A172 (cell line): ENCODE data around the gene ARHGAP4. TPM values are rescaled to one million over a fixed set of nuclear protein-coding genes. Genes with fewer than 3 reads are reported as not detected.

Experiments
- DNase-seq: peaks from one replicate; pipeline ENCODE4 v3.0.0-alpha.2; 2015; ENCODE audit warnings: low spot score
- total RNA-seq: library from RNA; depleted of rRNA; stranded (reverse); fragments of >200 nt; shearing (Covaris generic); gene quantifications from 2 replicates; pipeline ENCODE4 v1.2.3, GENCODE V29; 2014

Gene ARHGAP4
- total RNA-seq, 1 experiment from 2014 or later, result 1.3 TPM

DNA sequence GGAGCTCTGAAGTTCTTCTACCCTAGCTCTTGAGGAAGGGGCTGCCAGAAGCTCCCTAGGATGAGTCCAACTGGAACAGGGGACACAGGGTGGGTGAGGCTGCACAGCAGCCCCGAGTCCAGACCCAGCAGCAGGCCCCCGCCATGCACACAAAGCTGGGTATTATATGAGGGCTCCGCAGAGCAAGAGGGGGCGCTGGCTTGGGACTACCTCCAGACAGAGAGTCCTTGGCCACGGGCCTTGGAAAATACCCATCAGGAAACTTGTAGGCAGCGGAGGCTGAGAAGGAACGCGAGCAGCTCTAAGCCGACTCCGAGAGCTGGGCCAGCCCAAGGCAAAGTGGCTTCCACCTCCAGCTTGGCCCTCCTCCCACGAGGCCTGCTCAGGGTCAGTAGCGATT lies 37.5 kb upstream of the ARHGAP4 start:
- DNase-seq, result no peak

DNA sequence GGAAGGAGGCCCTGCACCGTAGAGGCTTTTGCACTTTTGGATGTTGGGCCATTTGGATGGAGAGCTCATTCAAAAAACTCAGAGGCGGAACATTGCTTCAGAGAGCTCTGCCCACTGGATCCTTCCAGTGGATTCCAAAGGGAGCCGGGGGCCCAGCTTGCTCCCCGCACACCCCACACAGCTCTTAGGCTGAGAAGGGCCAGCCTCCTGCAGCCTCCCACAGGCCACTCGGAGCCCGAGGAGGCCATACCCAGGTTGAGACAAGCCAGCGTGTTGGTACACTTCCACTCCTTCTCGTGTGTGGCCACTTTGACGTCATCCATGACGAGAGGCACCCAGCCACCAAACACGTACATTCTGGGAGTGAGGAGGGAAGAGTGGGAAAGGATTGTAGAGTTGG lies 35.2 kb upstream of the ARHGAP4 start:
- no peak for DNase-seq

DNA sequence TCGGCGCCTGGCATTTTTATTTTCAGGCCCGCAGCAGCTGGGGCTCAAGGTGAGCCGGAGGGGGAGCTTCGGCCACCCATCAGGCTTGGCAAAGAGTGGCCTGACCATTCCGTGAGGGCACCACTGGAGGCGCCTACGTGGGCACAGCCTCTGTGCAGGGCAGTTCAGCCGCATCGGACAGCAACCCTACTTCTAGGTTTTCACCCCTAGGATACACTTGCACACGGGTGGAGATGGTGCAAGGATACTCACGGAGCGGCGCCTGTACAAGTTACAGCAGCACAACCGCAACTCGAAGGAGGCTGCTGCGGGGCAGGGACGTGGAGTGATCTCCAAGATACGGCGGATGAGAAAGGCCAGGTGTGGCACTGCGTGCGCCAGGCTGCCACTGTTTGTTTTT lies 34.7 kb upstream of the ARHGAP4 start:
- no peak for DNase-seq

DNA sequence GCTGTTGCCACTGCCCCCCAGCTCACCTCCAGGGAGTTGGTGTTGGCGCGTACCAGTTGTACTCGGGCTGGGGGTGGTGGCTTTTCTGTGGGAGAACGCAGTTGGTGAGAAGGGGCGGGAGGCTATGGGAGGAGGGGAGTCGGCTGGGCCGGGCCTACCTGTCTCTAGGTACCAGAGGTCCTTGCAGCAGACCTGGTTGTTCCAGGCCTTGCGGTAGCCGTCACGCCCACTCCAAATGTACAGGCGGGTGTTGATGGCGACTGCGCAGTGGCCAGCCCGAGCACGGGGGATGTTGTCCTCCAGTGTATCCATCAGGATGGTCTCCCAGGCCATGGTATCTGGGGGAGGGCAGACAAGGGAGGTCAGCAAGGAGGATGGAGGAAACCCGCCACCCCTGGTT lies 34.0 kb upstream of the ARHGAP4 start:
- no peak for DNase-seq

DNA sequence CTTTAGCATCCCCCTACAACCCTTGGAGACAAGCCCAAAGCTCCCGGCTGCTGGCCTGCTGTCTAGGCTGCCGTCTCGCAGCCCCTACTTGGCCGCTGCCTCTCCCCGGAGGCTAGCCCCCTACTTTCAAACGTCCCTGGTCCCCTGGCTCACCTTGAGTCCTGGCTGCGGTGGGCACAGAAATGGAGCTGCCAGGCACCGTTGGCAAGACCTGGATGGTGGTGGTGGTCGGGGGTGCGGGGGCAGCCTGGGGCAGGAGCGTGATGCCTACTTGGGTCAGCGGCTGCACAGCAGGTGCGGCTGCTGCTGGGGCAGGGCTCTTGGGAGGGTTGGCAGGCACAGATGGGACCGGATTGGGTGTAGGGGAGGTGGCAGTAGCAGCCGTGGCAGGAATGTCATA lies 33.6 kb upstream of the ARHGAP4 start:
- no peak for DNase-seq

DNA sequence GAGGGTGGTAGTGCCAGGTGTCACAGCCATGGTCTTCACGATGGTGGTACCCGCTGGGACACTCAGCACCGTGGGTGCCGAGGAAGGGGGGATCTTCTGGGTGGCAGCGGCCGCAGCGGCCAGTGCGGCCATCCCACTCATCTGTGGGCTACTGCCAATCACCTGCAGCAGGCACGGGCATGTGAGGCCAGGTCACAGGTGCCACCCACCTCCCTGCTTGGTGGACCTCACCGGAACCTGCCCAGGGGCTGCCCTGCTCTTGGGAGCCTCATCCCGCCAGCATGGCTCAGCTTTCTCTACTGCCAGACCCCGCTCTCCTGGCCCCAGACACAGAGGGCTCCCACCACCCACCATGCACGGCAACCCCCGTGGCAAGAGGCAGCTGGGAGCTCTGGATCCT lies 32.5 kb upstream of the ARHGAP4 start:
- DNase-seq, result no peak

DNA sequence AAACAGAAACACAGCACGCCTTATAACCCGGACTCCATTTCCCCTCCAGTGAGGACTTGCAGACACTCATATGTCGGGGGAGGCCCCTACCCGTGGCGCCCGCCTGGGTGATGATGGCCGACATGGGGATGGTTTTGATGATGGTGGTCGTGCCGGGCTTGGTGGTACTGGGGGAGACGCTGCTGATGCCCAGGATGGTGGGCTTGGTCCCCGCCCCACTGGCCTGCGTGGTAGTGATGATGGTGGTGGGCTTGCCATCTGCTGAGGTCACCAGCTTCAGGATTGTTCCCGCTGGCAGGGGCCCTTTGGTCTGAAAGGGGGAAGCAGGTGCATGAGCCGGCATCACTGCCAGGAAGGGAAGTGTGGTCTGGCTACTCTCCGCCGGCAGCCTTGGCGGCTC lies 31.2 kb upstream of the ARHGAP4 start:
- no peak for DNase-seq

DNA sequence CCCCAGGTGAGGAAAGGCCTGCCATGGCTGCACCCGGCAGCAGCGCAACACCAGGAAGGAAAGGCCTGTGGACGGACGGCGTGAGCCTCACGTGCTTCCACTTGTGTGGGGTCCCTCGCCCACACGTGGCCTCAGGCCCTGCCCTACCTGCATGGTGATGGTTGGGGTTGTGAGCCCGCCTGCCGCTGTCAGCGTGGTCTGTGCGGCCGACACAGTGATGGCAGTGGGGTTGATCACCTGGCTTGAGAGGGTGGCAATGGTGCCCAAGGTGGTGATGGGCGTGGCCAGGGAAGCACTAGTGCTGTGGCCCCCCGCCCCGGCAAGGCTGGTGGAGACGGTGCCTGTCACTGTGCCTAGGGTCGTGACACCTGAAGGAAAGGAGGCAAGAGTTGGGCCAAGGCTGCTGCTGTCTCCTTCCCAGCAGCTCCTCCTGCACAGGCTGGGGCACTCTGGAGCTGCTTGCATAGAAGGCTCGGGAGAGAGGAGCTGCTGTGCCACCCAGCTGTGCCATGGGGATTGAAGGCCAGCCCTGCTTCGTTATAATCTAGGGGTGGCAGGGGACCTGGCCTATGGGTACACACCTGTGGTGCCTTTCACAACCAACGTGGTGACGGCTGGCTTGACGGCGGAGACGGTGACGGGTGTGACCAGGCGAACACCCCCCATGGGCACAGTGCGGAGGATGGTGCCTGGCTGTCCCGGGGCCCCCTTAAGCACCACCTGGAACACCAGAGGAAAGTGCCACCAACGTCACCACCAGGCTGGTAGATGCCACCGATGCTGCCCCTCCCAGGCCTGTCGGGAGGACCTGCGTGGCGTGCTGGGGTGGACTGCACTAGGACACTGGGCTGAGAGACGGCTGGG lies 30.2 kb upstream of the ARHGAP4 start:
- DNase-seq, result no peak

DNA sequence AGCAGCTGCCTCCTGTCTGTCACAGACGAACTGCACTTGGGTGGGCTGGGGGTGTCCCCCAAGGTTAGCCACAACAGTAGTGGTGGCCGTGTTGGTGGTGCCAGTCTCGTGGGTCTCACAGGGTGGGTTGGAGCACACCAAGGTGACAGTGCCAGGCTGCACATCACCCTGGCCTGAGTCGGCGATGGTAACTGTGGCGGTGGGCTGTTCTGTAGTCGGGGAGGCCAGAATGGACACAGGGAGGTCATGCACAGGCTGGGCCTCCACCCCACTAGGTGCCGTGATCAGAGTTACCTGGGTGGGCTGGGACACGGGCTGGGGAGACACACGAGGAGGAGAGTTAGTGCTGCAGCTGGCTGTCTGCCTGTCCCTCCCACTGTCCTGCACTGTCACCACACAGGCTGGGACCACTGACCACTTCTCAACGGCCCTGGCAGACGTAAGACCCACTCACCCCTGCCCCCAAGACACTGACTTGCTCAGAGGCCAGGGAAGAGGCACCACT lies 29.2 kb upstream of the ARHGAP4 start:
- no peak for DNase-seq

DNA sequence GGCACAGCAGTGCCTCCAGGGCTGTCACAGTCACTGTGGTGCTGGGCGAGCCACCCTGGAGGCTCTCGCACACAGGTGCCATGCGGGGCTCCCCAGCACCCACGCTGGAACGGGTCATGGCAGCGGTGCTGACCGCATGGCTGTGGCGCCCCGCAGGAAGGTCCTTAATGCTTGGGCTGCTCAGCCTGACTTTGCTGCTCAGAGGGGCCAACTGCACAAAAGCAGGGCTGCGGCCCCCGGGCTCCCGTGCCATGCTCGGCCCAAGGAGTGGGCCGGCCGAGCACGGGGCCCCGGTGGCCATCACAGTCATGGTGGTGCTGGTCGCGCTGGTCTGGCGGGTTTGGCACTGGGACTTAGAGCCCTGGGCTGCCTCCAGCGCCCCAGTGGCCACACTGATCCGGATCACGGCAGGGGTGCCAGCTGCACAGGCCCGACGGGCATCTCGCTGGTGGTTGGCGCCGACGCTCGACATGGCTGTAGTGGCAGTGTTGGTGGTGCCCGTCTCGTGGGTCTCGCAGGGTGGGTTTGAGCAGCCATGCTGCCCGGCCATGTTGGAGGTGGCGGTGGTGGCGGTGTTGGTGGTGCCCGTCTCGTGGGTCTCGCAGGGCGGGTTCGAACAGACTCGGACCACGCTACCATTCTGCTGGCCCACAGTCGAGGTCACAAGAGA lies 28.6 kb upstream of the ARHGAP4 start:
- DNase-seq, result no peak

DNA sequence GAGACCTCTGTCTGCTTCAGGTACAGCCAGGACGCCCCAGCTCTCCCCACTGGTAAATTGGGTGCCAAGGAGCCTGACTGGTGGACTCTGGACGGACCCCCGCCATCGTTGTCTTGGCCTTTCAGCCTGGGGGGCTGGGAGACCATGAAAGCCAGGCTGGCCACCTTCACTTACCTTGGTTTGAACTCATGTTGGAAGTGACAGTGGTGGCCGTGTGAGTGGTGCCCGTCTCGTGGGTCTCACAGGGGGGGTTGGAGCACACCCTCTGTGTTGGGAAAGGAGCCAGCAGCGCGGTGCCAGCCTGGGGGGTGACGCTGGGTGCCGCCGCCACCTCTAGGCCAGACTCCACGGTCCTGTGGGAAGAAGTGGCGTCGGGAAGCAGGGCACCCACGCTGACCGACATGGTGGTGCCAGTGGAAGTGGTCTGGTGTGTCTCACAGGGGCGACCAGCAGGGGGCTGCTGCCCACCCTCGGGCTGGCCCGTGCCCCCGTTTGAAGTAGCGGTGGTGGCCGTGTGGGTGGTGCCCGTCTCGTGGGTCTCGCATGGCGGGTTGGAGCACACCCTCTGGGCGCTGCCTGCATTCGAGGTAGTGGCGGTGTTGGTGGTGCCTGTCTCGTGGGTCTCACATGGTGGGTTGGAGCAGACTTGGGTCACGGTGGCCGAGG lies 28.0 kb upstream of the ARHGAP4 start:
- DNase-seq, result no peak

DNA sequence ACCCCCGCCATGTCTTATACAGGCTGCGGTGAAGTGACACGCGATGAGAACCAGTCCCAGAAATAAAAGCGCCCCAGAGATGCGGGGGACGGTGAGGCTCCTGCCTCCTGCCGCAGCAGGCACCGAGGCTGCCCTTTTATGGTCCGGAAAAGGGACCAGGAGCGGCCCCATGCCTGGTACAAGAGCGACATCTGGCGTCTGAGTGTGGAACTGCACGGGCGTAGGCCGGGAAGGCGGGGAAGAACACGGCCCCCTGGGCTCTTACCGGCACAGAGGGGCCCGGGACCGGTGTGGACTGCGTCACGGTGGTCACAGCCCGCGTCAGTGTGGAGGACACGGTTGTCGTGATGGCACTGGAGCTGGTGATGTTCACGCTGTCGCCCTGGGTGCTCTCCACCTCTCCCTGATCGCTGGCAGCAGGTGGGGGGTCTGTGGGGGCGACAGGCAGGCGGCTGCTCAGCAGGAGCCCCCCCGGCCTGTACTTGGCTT lies 27.3 kb upstream of the ARHGAP4 start:
- DNase-seq, result peak; percentile 55

DNA sequence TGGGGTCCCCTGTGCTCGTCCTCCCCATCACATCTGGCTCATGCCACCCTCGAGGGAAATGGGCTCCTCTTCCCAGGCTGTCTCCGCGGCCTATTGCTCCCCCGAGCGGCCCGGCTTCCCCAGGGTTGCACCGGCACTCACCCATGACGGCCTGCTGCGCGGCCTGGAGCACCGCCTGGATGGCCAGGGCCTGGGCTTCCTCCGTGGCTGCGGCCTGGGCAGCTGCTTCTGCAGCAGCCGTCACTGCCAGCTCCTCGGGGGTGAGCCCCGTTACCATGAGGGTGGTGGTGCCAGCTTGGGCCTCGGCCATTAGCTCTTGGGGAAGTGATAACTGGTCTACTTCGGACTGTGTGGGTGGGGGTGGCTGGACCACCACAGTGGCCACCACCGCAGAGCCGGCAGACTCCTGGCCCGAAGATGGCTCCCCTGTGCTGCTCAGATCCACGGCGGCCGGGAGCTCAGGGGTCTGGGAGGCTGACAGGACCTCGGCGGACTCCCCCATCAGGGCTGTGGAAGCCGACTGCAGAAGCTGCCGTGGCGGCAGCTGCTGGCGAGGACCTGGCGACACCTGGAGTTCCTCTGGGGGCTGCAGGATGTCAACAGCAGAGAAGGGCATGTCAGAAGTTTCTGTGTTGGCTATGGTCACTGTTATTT lies 26.4 kb upstream of the ARHGAP4 start:
- no peak for DNase-seq

DNA sequence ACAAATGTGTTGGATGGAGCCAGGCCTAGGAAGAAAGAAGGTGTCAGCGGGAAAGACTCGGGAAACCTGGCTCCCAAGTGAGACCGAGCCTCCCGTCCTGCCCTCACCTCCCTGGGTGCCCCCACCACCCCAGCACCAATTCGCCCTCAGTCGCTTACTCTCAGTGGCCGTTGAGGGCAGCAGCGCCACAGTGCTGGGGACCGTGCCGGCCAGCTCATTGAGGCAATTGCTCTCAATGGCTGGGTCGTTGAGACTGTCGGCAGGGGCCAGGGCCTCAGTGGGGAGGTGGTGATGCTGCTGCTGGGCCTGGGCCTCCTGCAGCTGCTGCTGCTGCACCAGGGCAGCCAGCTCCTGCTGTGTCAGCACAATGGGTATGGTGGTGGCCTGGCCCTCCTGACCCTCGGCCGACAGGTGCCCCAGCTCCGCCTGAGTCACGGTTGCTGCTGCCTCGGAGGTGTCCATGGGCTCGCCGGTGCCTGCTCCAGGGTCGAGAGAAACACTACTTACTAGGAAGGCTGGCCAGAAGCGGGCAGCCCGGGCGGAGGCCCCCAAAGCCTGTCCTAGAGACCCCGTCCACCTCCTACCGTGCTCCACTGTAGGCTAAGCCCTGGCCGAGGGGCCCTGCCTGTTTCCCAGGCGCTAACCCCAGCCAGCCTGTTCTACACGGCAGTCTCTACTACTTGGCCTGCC lies 25.8 kb upstream of the ARHGAP4 start:
- no peak for DNase-seq

DNA sequence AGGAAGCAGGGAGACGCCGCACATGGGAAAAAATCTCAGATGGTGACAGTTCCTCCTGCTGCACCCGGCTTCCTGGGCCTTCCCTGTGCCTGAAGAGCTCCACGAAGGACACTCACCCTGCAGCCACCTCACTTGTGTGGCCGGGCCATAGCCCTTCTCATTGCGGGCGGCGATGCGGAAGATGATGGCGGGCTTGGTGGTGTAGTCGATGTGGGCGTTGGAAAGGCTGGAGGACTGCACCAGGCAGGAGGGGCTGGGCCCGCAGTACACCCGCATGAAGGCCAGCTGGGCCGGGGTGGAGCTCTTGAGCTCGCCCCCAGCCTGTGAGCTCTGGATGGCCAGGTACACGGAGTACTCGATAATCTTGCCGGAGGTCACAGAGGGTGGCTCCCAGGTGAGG lies 24.1 kb upstream of the ARHGAP4 start:
- no peak for DNase-seq

DNA sequence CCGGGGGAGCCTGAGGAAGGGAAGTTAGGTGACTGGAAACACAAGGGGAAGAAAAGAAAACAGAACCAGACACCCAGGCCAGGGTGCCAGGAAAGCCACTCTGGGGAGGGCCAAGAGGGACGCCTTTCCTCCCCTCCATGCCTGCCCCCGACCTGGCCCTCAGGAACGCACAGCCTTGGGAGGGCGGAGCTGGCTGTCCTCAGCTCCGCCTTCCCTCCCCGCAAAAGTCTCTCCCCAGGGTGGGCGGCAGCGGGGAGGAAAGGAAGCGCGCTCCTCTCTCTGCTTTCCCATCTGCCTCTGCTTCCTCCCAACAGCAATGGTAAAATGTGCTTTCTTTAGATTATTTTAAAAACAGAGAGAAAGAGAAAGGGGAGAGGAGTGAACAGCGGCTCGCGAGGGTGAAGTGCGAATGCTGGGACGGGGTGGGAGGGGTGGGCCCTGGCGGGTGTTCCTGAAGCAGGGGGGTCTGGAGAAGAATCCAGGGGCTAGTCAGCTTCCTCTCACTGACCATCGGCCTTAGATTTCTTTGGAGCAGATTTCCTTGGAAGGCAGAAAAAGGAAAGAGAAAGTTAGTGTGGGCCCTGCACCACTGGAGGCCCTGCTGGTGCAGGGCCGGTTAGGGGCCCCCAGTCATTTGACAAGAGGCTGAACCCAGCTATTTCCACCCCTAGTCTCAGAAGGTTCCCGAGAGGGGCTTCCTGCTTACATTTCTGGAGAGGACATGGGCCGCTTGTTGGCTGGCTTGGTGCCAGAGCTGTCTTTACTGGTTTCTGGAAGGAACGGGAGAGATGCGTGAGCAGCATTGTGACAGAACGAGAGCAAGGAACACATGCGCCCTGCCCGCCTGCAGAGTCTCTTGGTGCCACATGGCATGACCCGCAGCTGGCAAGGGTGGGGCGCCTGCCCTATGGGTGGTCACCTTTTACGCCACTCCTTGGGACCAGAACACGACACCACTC lies 23.1 kb upstream of the ARHGAP4 start:
- DNase-seq, result no peak

DNA sequence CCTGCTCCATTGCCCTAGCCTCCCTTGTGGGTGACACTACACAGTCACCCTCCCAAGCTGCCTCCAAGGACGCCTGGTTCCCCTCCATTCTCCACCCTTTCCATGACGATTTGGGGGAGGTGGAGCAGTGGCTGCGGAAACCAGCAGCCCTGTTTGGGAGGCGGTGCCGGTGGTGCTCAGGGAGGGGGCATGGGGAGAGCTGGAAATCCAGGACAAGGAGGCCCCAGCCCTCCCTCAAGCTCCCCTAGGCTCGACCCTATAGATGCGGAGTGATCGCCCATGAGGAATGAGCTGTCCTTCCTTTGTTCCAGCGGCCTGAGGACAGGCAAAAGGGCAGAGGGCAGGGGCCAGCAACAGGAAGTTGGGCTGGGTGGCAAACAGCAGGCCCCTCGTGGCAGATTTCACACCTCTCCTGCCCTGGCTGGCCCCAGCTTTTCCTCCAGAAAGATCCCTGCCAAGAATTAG lies 22.0 kb upstream of the ARHGAP4 start:
- no peak for DNase-seq

DNA sequence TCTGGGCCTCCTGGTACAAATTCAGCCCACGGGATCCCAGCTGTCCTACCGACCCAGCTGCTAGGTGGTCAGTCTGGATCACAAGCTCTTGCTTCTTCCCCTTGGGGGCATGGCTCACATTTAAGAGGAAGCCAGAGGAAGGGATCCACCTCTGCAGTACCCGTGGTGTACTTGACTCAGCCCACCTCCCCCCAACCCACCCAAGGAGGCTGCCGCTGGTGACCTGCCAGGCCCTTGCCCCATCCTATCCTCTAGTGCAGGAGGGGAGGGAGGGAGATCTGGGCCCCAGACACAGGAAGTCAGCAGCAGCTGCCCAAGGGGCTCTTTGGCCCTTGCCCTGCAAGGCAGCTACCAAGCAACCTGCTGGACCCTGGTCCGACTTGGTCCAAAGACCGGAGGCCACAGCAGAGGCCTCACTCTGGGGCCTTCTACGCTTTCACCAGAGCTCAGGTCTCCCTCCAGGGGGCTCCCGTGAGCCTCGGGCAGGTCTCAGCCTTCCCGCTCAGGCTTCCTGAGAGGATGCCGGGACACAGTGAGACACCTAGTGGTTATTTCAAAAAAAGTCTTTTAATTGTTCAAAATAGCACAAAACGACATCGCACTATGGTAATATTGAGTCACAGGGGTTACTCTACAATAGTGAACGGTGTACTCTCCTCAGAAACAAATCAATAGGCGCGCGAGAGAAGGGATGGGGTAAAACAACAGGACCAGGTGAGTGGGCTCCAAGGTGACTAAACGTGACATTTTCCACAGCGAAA lies 21.1 kb upstream of the ARHGAP4 start:
- peak; percentile 86 for DNase-seq
